ENCODE results near the gene KIRREL3. TPM values are rescaled to one million over a fixed set of nuclear protein-coding genes. Genes with fewer than 3 reads are reported as not detected.

Gene KIRREL3
- total and polyA plus RNA-seq, 4 donors = 0.02 to 0.71 (median 0.15) TPM; not detected in 1

DNA sequence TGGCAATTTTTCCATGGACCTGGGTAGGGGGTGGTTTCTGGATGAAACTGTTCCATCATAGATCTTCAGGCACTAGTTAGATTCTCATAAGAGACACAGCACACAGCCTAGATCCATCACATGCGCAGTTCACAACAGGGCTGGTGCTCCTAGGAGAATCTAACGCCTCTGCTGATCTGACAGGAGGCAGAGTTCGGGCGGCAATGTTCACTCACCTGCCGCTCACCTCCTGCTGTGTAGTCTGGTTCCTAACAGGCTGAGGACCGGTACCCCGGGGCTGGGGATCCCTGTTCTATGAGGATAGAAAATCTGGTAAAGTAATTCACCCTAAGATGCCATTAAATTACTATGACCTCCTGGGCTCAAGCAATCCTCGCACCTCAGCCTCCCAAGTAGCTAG, 318.0 kb downstream of the KIRREL3 start:
- 89 to 95% methylated on average over 8 of the region's 8 CpGs for WGBS, 2 donors
- TF ChIP-seq CTCF (IDR thresholded peaks at IDR 0.05; ENCODE audit: control extremely low read depth, extremely low read depth) = no peak
- H3K4me3 ChIP-seq = no peak overlapping the region
- no peaks in the 10 kb centered on the region for H3K36me3 ChIP-seq (ENCODE audit: control insufficient read depth in 4 of 4, insufficient read depth in 4 of 4, low read length in 4 of 4)
- peaks cover 0 to 4% (median 0%) of the 10 kb centered on the region in 4 donors for H3K9me3 ChIP-seq (ENCODE audit: control insufficient read depth in 4 of 4, insufficient read depth in 3 of 4, low read length in 3 of 4)
- DNase-seq (no peak), ATAC-seq (ENCODE audit: insufficient read depth, low FRiP score) (no peak)
- H3K27me3 ChIP-seq (ENCODE audit: control insufficient read depth in 3 of 3, insufficient read depth in 3 of 3, low read length in 2 of 3) = peaks cover 0 to 3% (median 3%) of the 10 kb centered on the region in 3 donors
- H3K27ac ChIP-seq (ENCODE audit: low read depth in 1 of 2, low read length in 1 of 2) = no peak overlapping the region
- H3K9ac ChIP-seq (ENCODE audit: insufficient read depth in 1 of 2, low read length in 2 of 2) = no peak overlapping the region
- no peaks in the 10 kb centered on the region for H3K4me1 ChIP-seq (ENCODE audit: control insufficient read depth in 5 of 5, insufficient read depth in 5 of 5, low read length in 5 of 5)

DNA sequence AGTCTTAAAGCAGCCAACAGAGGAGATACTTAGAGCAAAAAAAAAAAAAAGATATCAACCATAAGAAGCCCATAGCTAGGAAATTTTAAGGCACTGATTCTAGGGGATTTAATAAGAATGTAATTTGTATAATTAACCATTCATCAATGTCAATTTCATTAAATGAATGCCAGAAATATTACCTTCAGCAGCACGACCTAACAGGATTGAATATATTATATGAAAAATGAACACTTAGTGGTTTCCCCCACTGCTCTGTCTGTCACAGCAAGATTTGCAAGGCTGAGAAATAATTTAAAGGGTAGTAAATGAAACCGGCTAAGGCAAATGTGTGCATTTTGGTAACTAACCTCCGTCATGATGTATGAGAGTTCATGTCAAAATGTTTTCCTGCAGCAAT, 319.9 kb downstream of the KIRREL3 start:
- no peaks in the 10 kb centered on the region for H3K4me1 ChIP-seq (ENCODE audit: control insufficient read depth in 5 of 5, insufficient read depth in 5 of 5, low read length in 5 of 5)
- WGBS, 2 donors = 56 to 59% methylated on average over 3 of the region's 3 CpGs
- H3K9ac ChIP-seq (ENCODE audit: insufficient read depth in 1 of 2, low read length in 2 of 2) = no peak overlapping the region
- no peak for TF ChIP-seq CTCF (IDR thresholded peaks at IDR 0.05; ENCODE audit: control extremely low read depth, extremely low read depth)
- H3K4me3 ChIP-seq = no peak overlapping the region
- H3K27me3 ChIP-seq (ENCODE audit: control insufficient read depth in 3 of 3, insufficient read depth in 3 of 3, low read length in 2 of 3) = peaks cover 0 to 3% (median 3%) of the 10 kb centered on the region in 3 donors
- H3K9me3 ChIP-seq (ENCODE audit: control insufficient read depth in 4 of 4, insufficient read depth in 3 of 4, low read length in 3 of 4) = peaks cover 0 to 4% (median 0%) of the 10 kb centered on the region in 4 donors
- no peak for ATAC-seq (ENCODE audit: insufficient read depth, low FRiP score)
- no peak for DNase-seq
- H3K27ac ChIP-seq (ENCODE audit: low read depth in 1 of 2, low read length in 1 of 2) = no peak overlapping the region
- H3K36me3 ChIP-seq (ENCODE audit: control insufficient read depth in 4 of 4, insufficient read depth in 4 of 4, low read length in 4 of 4) = no peaks in the 10 kb centered on the region

- Histone ChIP-seq H3K4me1 (ENCODE audit: control insufficient read depth in 5 of 5, insufficient read depth in 5 of 5, low read length in 5 of 5) (no peaks in the 10 kb centered on the region), H3K27ac (ENCODE audit: low read depth in 1 of 2, low read length in 1 of 2) (no peak overlapping the region), H3K27me3 (ENCODE audit: control insufficient read depth in 3 of 3, insufficient read depth in 3 of 3, low read length in 2 of 3) (peaks cover 0 to 3% (median 3%) of the 10 kb centered on the region in 3 donors), H3K4me3 (no peak overlapping the region), H3K9me3 (ENCODE audit: control insufficient read depth in 4 of 4, insufficient read depth in 3 of 4, low read length in 3 of 4) (peaks cover 0 to 4% (median 0%) of the 10 kb centered on the region in 4 donors), H3K36me3 (ENCODE audit: control insufficient read depth in 4 of 4, insufficient read depth in 4 of 4, low read length in 4 of 4) (no peaks in the 10 kb centered on the region), H3K9ac (ENCODE audit: insufficient read depth in 1 of 2, low read length in 2 of 2) (no peak overlapping the region)
- WGBS, 2 donors = 74 to 93% methylated on average over 4 of the region's 4 CpGs
- DNase-seq (no peak), ATAC-seq (ENCODE audit: insufficient read depth, low FRiP score) (no peak)
- TF ChIP-seq CTCF (IDR thresholded peaks at IDR 0.05; ENCODE audit: control extremely low read depth, extremely low read depth) = no peak
These were observed 320.4 kb downstream of the KIRREL3 start for GRCh38 chr11:126680131-126680530.

- WGBS, 2 donors = 44 to 72% methylated on average over 2 of the region's 2 CpGs
- peaks cover 0 to 4% (median 0%) of the 10 kb centered on the region in 4 donors for H3K9me3 ChIP-seq (ENCODE audit: control insufficient read depth in 4 of 4, insufficient read depth in 3 of 4, low read length in 3 of 4)
- no peaks in the 10 kb centered on the region for H3K36me3 ChIP-seq (ENCODE audit: control insufficient read depth in 4 of 4, insufficient read depth in 4 of 4, low read length in 4 of 4)
These were observed 321.5 kb downstream of the KIRREL3 start for GRCh38 chr11:126679033-126679432.

More at GRCh38 chr11:126679033-126679432, 321.5 kb downstream of the KIRREL3 start:
- Histone ChIP-seq H3K27ac (ENCODE audit: low read depth in 1 of 2, low read length in 1 of 2) (no peak overlapping the region), H3K4me1 (ENCODE audit: control insufficient read depth in 5 of 5, insufficient read depth in 5 of 5, low read length in 5 of 5) (no peaks in the 10 kb centered on the region), H3K4me3 (no peak overlapping the region), H3K9ac (ENCODE audit: insufficient read depth in 1 of 2, low read length in 2 of 2) (no peak overlapping the region), H3K27me3 (ENCODE audit: control insufficient read depth in 3 of 3, insufficient read depth in 3 of 3, low read length in 2 of 3) (peaks cover 0 to 3% (median 3%) of the 10 kb centered on the region in 3 donors)
- ATAC-seq (ENCODE audit: insufficient read depth, low FRiP score) (no peak), DNase-seq (no peak)
- TF ChIP-seq CTCF (IDR thresholded peaks at IDR 0.05; ENCODE audit: control extremely low read depth, extremely low read depth) = no peak
